ENCODE measurements around the gene GPC6. TPM values are rescaled to one million over a fixed set of nuclear protein-coding genes. Genes with fewer than 3 reads are reported as not detected.

The GPC6 gene
- total RNA-seq, 1 donor from 2014 or later, result 16.1 TPM

DNA sequence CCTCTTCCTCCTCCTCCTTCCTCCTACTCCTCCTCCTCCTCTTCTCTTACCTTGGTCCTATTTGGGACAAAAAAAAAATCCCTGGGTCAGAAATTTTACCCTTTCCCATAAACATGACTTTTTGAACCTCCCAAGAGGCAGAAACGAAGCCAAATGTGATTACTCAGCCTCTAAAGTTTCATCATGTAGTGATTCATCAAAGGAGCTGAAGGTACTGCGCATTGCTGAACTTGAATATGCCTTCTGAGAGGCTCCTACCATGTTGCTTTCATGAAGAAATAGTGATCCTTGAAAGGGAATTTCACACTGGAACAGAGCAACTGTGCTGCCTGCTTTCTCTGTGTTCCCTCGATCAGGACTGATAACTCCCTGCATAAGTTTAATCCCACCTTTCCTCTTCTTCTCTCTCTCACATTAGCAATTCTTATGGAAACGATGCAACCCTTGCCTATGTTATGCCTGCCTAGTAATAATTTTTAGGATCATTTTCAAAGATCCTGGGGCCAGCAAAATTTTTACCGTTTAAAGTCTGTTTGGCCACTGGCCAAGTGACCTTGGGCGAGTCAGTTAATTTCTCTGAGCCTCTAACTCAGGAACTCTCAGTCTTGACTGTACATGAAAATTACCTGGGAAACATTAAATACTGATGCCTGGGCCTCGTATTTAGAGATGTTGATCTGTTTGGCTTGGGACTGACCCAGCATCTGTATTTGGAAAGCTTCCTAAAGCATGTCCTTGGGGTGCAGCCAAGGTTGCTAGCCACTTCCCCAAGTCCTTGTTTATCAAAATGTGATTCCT, 1103.3 kb downstream of the GPC6 start:
- no peak for DNase-seq (ENCODE audit: low spot score)
- Mint-ChIP-seq H3K9me3 (ENCODE audit: unreplicated experiment) (no peaks in the 10 kb centered on the region), H3K36me3 (ENCODE audit: low read depth, unreplicated experiment) (no peaks in the 10 kb centered on the region), H3K4me1 (ENCODE audit: unreplicated experiment) (peaks cover 24% of the 10 kb centered on the region), H3K27me3 (ENCODE audit: unreplicated experiment) (peaks cover 3% of the 10 kb centered on the region), H3K4me3 (ENCODE audit: unreplicated experiment) (no peak overlapping the region), H3K27ac (ENCODE audit: unreplicated experiment) (no peak overlapping the region)
- no peak for TF ChIP-seq CTCF (IDR thresholded peaks at IDR 0.05; ENCODE audit: unreplicated experiment)

DNA sequence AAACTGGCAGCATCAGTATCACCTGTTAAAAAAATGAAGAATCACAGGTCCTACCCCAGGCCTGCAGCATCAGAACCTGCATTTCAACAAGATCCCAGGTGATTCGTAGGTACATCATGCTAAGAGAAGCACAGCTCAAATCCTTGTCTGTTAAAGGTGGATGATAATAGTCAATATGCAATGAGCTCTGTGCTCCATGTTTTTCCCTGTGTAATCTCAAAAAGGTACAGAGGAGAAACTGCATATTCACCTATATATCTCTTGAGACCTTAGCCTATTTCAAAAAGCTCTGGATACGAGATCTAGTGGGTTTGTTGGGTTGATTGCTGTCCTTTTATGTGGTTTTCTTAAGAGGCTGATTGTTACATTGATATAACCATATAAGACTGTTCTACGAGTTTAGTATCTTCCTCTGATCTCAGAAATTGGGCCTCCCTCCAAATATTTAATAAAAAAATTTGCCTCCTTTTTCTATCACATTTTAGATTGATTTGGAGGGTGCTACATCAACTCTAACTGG, 1104.0 kb downstream of the GPC6 start:
- DNase-seq (ENCODE audit: low spot score), result no peak
- H3K36me3 Mint-ChIP-seq (ENCODE audit: low read depth, unreplicated experiment), result no peaks in the 10 kb centered on the region
- peaks cover 24% of the 10 kb centered on the region for H3K4me1 Mint-ChIP-seq (ENCODE audit: unreplicated experiment)
- H3K4me3 Mint-ChIP-seq (ENCODE audit: unreplicated experiment), result no peak overlapping the region
- H3K27ac Mint-ChIP-seq (ENCODE audit: unreplicated experiment), result no peak overlapping the region
- H3K9me3 Mint-ChIP-seq (ENCODE audit: unreplicated experiment), result no peaks in the 10 kb centered on the region
- TF ChIP-seq CTCF (IDR thresholded peaks at IDR 0.05; ENCODE audit: unreplicated experiment), result no peak
- peaks cover 3% of the 10 kb centered on the region for H3K27me3 Mint-ChIP-seq (ENCODE audit: unreplicated experiment)

DNA sequence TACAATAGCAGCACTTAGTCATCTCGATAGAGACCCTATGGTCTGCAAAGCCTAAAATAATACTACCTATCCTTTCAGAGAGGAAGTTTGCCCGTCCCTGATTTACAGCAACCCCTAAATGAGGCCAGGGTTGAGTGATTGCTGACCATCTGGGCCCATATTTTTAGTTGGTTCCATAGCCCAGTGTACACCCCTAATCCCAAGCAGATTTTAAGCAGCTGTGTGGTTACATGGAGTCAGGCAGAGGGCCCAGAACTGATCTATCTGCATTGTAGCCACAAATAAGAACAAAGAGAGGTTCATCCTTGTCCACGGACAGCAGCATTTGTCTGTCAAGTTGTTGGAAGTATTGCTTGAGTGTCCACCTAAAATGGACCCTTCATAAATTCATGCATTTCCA, 1104.7 kb downstream of the GPC6 start:
- no peak for TF ChIP-seq CTCF (IDR thresholded peaks at IDR 0.05; ENCODE audit: unreplicated experiment)
- Mint-ChIP-seq H3K36me3 (ENCODE audit: low read depth, unreplicated experiment) (no peaks in the 10 kb centered on the region), H3K27ac (ENCODE audit: unreplicated experiment) (no peak overlapping the region), H3K4me3 (ENCODE audit: unreplicated experiment) (no peak overlapping the region), H3K9me3 (ENCODE audit: unreplicated experiment) (no peaks in the 10 kb centered on the region), H3K27me3 (ENCODE audit: unreplicated experiment) (peaks cover 3% of the 10 kb centered on the region), H3K4me1 (ENCODE audit: unreplicated experiment) (peaks cover 25% of the 10 kb centered on the region)
- DNase-seq (ENCODE audit: low spot score), result no peak

GRCh38 chr13:94332359-94333096, 1105.9 kb downstream of the GPC6 start:
- peaks cover 16% of the 10 kb centered on the region for H3K4me1 Mint-ChIP-seq (ENCODE audit: unreplicated experiment)
- DNase-seq (ENCODE audit: low spot score), result no peak
- no peaks in the 10 kb centered on the region for H3K36me3 Mint-ChIP-seq (ENCODE audit: low read depth, unreplicated experiment)
- no peak overlapping the region for H3K27ac Mint-ChIP-seq (ENCODE audit: unreplicated experiment)
- no peaks in the 10 kb centered on the region for H3K9me3 Mint-ChIP-seq (ENCODE audit: unreplicated experiment)
- no peak for TF ChIP-seq CTCF (IDR thresholded peaks at IDR 0.05; ENCODE audit: unreplicated experiment)
- peaks cover 3% of the 10 kb centered on the region for H3K27me3 Mint-ChIP-seq (ENCODE audit: unreplicated experiment)
- H3K4me3 Mint-ChIP-seq (ENCODE audit: unreplicated experiment), result no peak overlapping the region

Data from endothelial cell (in vitro differentiated cells).